NCI-H2227 (cell line): ENCODE data around the gene FMNL2.
A peak's percentile ranks its signal among the peaks of the same experiment; 100 is the strongest.

Source experiments
- DNase-seq: peaks from one replicate; lab custom pipeline; 2025; ENCODE audit not compliant: unreplicated experiment; lab: John Stamatoyannopoulos, UW

The FMNL2 gene

DNA sequence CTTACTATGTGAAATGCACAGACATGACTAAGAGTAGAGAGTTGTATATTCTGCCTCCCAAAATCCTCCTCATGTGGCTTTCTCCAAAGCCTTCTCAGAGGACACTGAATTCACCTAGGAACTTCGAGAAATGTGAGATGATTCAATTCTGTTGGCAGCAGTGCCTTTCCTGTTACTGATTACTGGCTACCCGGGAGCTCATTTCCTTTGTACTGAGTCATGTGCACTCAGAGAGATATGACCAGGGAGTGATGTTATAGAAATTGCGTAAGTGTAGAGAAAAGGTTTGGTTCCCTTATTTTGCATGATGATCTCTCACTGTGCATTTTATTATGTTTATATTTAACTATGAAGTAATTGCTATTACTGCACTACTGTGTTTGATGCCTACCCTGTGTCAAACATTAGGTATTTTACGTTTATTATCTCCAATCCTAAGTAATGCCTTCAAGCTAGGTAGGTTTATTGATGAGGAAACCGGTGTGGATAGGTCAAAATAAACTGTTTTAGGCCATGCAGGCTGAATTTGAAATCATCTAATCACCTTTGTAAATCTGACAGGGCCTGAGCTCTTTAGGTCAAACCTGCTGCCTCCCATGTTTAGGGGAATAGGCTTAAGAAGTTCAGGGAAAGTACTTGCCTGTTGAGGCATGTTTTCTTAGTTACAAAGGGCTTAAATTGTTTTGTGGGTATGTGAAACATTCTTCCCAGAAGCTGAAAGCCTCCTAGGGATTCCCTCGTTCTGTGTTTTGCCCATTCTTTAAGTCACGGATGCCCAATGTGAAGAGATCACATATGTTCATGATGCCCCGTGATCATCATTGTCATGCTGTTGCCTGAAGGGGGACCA lies 86.8 kb downstream of the FMNL2 start:
- DNase-seq: no peak

DNA sequence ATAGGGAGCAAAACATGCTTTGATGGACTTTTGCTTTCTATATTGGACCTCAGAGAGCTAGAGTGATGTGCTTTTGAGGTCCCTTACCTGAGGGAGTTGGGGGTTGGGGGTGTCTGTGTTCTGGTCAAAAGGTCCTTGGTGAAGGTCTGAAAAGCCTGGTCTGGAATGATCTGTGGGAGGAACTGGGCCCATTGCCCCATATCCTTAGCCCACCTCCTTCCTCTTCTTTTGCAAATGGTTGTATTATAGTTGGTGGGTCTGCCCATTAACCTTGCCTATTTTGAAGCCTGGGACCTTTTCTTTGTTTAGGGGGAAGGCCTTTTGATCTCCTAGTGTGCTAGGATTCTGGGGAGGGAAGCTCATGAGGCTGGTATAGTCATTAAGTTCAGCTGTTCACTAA lies 88.7 kb downstream of the FMNL2 start:
- DNase-seq: no peak

DNA sequence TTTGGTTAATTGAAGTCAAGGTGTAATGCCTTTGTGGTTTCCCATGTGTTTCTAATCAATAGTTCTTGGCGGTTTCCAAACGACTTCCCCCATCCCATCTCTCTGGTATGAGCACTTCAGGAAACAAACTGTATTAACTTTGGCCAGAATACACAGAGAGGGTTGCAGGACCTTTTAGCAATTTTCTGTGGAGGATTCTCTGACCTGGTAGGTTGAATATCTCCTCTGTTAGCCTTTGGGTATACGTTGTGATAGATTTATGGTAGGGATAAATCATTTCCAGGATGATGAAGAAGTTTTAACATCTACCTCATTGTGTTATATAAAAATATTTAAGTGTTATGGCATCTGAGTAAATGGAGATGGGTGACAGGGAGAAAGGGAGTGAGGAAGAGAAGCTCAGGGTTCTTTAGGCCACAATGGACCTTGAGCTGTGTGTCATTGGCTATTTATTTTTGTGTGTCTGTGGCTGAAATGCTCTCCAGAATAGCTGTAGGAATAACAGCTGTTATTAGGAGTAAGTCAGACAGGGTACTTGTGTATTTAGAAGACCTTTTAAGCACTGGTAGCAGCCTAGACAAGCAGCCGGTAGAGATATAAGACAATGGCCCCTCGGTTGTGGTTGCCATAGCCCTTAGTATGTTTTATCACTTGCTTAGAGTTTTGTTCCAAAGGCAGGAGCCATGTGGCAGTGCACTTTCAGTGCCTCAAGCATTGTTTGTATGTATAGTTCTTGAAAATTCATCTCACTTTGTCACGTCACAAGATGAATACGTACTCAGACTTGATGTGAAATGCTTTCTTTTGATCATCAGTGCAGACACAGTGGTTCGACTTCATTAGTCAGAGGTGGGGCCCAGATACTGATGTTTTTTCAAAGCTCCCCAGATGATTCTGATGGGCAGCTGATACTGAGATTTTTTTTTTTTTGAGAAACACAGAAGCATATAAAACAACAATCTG lies 91.1 kb downstream of the FMNL2 start:
- no peak for DNase-seq

DNA sequence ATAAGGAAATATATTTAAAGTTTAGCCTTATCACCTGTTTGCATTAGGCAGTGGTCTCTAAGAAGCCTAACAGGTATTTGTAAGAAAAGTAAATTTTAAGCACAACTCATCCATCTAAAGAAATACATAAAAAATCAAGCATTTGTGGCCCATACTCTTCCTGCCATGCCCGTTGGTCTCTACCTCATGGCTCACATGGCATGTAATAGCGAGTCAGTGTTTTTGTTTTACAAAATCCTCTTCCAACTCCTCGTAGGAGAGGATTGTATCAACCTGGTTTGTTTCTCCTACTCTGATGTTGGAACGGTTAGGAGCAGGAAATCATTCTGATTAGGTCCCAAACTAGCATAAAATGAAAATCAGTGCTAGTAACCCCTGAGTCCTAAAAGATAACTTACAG lies 91.8 kb downstream of the FMNL2 start:
- DNase-seq: no peak

DNA sequence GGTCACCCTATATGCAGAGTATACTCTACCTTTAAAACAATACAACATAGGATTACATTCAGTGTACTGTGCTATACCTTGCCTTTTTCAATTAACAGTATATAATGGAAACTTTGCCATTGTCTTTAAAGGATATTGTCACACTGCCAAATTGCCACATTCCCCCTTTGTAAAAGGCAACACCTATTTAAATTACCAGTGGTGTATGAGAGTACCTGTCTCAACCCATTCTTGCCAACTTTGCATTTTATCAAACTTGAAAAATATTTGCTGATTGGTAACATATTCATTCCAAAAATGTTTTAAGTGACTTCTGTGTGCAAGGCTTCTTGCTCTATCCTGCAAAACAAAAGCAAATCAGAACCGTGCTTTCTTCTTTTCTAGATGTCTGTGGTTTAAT lies 92.9 kb downstream of the FMNL2 start:
- DNase-seq: no peak

DNA sequence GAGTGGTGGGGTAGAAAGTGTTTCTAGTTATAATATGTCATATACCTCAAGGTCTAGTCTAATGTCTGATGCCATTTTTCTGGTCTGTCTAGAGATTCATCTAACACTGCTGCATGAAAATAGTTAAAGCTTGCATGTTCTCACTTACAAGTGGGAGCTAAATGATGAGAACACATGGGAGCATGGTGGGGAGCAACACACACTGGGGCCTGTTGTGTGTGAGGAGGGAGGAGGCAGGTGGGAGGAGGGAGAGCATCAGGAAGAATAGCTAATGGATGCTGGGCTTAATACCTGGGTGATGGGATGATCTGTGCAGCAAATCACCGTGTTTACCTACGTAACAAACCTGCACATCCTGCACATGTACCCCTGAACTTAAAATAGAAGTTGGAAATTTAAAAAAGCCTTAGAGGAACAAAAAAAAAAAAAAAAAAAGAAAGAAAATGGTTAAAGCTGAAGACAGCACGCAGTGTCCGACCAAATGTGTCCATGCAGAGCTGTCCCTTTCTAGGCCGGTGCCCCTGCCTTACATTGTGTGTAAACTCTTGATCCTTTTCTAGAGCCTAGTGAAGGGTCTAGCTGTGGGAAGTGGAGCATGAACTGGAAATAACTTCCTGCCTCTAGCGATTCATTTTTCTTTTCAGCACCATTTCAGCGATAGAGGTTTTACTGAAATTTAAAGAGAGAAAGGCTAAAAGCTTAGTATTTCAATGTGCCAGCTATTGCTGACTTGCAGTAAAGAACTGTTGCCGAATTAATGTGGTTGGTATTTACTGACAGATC lies 94.0 kb downstream of the FMNL2 start:
- no peak for DNase-seq

DNA sequence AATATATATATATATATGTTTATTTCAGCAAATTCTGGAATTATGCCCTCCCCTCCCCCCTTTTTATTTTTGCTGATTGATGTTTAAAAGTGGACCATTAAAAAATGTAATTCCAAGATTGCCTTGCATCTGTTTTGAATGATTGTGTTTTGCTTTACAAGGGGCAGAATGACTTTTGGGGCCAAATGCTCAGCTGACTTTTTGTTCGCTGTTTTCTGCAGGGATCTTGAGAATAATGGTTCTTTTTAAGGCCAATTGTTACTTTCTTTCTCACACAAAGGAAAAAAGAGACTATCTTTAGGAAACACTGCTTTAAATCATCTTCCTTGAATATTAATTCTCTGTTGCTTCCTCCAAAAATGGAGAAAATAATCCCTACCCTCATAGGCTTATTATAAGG lies 95.9 kb downstream of the FMNL2 start:
- DNase-seq: no peak

DNA sequence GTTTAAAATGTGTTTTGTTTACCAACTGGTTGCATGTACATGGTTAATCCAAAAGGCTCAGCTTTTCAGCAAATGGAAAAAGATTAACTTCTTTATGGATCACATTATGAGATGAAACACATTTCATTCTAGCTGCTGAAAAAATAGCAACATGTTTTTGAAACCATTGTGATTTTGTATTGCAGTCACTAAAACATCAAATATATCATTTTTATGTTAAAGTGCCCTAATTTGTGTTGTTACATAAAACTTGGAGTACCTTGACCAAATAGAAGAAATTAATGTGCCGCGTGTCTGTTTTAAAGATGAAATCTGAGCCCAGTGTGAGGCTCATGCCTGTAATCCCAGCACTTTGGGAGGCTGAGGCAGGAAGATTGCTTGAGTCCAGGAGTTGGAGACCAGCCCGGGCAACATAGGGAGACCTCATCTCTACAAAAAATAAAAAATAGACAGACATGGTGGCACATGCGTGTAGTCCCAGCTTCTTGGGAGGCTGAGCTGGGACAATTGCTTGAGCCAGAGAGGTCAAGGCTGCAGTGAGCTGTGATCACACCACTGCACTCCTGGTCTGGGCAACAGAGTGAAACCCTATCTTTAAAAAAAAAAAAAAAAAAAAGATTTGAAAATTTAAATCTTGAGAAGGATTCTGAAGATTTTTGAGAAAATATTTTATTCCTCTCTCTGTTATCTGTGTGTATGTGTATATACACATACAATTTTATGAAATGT lies 96.6 kb downstream of the FMNL2 start:
- no peak for DNase-seq

DNA sequence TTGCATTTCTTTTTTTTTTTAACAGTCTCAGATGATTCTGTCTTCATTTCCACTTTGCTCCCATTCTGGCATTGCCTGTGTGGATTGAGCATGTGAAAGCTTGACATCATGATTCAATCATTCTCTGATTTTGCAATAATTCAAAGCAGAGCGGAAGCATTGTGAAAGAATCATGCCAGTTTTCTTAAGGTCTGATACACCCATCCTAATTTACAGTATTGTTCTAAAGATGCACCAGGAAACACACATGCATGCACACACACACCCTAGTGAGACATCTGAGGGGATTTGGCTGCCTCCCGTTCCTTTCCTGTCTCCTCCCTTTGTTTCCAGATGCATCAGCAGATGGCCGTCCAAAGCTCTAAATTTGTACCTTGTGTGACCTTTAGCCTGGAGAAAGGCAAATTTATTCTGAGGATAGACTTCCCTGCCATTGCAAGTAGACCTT lies 97.3 kb downstream of the FMNL2 start:
- peak; percentile 60 for DNase-seq

DNA sequence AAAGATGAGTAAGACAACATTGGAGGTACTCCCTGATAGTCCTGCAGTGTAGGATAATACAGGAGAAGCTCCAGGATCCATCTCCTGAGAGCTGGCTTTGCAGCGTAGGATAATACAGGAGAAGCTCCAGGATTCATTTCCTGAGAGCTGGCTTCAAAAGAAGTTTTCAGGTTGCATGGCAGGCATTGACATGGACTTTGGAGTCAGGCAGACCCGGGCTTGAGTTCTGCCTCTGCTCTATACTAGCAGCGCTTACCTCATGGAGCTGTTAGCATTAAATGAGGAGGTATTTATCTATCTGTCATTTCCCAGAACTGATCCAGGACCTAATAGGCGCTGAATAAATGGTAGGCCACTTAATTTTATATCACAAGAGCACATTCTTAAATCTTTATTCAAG lies 97.8 kb downstream of the FMNL2 start:
- no peak for DNase-seq

DNA sequence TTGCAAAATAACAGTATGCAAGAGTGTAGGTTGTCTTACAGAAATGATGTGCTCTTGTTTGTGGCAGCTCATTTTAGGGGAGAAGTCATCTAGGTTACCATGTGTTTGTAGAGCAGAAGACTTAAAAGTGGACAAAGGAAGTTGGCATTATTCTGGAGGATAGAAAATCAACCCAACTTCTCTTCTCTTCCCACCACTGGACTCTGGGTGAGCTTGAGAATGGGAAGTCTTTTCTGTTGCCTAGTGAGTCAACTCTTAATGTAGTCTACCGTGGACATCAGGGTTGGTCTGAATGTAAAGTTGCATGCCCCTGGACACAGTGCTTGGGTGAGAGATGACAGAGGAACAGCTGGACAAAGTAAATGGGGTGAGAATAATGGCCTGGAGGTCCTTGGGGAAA lies 98.3 kb downstream of the FMNL2 start:
- DNase-seq: no peak

DNA sequence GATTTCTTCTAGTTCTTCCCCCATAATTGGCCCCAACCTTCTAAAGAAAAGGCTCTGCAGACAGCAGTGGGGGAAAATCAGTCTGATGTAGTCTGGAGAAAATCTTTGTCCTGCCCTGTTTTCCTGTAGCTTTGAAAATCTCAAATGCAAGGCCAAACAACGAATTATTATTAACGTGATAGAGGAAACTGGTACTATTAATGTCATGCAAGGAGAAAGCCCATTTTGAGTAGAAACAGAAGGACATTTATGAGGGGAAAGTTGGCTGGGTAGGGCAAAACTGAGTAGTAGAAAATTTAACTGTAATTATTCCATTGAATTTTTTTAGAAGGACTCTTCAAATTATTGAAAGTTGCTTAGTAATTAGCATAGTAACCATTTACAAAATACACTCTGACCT lies 98.8 kb downstream of the FMNL2 start:
- DNase-seq: no peak

DNA sequence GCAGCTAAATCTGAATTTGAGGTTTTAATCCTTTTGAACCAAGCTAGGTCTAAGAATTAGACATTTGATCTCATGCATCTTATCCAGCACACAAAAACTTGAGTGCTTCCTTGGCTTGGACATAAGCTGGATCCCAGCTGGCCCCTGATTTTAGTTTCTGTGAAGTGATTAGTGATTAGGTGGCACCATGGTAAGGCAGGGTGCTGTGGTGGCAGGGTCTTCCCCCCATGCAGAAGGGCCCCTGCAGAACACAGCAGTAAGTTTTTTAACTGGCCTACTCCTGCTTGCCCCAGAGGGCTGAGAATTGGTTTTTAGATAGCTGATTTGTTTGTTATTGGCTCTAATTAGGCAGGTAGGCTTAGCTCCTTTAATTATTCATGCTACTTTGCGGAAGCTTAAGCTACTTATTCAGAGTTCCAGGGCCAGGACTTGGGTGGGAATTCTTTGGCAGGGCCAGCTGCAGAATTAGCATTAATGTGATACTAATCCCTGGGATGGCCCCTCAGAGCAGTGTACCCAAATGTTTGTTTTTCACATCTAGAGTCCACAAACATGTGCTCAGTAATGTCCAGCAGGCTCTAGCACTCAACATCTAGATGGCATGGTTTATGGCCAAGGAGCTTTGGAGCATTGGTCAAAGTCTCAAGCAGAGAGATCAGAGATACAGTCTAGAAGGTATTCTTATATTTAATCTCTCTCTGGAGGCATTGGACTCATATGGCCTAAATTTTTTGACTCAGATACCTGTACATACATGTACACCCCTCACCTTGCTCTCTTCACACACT lies 99.6 kb downstream of the FMNL2 start:
- no peak for DNase-seq

DNA sequence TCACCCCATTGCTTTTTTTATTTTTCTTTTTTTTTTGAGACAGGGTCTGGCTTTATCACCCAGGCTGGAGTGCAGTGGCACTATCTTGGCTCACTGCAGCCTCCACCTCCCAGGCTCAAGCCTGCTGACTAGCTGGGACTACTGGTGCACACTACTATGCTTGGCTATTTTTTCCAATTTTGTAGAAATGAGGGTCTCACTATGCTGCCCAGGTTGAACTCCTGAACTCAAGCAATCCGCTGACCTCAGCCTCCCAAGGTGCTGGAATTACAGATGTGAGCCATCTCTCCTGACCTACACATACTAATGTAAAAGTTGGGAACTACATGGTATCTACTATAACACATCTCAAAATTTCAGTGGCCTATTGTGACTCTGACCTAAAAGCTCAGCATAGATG lies 101.2 kb downstream of the FMNL2 start:
- DNase-seq: no peak

DNA sequence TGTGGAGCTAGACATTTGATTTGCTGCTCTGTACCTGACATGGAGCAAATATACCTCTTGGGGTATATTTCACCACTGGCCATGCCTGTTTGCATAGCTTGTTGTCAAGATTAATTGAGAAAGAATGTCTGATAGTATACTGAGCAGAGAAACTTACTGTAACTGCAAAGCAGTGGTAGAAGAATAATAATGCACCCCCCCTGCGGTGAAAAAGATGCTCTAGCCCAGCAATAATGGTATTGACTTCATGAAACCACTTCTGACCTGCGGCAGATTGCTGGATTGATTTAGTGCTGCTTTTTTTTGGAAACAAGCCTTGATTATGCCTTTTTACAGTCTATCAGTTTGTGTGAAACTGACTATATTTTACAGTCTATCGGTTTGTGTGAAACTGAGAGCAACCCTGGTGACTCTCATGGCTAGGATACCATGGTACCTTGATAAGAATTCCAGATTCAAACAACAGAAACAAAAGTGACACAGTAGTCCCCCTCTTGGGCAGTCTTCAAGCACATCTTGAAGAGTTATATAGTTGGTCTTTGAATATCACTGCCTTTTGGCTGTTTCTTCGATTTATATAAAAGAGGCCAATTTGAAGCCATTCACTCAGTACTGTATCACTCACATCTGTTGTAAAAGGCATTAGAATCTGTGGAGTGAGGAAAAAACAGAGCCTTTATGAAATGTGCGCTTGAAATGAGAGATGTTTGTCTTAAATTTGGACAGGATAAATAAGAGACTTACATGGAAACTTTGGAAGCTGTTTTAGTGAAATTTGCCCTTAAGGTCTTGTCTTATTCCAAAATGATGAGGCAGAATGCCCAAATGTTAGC lies 102.5 kb downstream of the FMNL2 start:
- DNase-seq: peak; percentile 32

DNA sequence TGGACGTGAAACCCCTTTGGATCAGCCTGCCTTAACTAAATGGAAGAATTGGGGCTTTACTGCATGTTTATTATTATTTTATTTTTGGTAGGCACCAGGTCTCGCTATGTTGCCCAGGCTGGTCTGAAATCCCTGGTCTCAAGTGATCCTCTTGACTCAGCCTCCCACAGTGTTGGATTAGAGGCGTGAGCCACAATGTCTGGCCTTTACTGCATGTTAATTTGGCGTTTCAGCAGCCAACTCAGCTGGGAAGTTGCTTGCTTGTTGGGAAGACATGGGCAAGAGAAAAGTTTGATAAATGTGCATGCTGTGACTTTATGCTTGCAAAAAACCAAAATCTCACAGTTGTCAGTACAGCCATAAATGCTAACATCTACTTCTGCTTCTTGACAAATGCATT lies 105.1 kb downstream of the FMNL2 start:
- DNase-seq: no peak

DNA sequence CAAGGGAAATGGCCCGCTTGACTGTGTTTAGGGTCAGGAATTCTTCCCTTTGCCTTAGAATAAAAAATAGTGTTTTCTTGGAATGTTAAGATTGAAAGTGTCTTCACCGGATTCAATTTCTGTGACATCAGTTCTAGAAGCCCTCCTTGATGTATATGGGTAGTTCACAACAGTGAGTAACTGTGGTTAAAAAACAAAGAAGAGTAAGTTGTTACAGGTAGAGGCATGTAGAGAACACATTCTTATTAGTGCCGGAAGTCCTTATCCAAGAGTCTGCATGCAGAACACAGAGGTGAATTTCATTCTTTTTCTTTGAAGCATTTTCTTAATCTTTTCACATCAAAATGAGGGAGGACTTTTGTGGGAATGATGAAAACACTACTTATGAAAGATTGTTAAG lies 105.5 kb downstream of the FMNL2 start:
- DNase-seq: no peak

DNA sequence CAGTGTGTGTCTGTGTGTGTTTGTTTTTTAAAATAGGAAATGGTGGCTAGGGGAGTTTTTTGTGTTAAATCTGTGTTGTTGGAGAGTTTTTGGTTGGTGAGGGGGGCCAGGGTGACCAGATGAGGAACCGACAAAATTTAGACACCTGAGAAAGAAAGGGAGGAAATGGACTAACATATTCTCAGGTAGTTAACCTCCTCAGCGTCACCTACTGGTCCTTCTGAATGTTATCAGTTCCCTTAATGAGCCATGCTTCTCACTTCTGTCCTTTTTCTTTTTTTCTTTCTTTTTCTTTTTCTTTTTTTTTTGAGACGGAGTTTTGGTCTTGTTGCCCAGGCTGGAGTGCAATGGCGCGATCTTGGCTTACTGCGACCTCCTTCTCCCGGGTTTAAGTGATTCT lies 107.0 kb downstream of the FMNL2 start:
- no peak for DNase-seq

DNA sequence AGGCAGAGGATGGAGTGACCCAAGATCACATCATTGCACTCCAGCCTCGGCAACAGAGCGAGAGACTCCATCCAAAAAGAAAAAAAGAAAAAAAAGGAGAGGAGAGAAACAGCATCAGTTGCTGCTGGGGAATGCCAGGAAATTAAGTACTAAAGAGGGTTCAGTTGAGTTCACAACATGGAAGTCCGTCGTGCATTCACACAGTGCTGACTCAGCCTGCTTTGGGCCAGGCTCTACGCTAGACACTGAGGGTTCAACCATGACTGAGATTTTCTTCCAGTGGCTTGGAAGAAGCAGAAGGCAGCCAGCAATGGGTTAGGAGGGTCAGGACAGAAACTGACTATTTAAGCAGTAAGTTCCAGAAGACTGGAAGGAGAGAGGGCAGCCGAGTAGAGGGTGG lies 108.8 kb downstream of the FMNL2 start:
- DNase-seq: no peak
